ENCODE results near the gene BBS7.

Gene BBS7

DNA sequence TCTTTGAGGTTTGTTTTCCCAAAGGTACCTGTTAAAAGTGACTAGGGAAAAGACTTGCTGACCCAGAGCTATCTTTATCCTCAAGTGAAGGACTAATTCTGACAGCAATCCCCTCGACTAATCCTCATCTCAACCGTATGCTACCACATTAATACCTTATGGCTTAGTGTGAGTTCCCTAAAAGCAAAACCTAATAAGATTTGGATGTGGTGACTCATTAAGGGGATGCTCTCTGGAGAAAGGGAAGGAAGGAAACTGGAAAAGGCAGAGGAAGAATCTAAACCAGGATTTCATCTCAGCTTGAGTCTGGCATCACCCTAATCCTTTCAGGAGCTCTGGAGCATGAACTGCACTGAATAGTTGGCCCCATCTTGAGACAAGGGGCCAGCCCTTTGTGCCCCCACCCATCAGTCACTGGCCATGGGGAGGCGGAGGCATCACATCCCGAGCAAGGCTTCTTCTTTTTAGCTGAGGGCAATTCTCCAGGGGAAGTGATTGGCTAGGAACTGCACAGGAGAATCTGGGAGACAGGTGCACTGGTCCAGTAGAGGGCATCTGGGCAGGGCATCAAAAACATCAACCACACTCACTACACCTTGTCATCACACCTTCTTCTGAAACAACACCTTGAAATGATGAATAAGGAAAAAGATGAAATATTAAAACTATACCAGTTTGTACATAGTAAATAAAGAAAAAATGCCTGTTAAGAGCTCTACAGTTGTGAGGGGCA is 6.9 kb upstream of the BBS7 start:
- no peaks in the 10 kb centered on the region for H3K79me2 ChIP-seq (ENCODE audit: insufficient read depth, low read length)
- H3K9ac ChIP-seq (ENCODE audit: low read length) = no peak overlapping the region
- H3F3A ChIP-seq (ENCODE audit: insufficient read depth, low read length) = no peaks in the 10 kb centered on the region
- no peaks in the 10 kb centered on the region for H3K9me3 ChIP-seq (ENCODE audit: low read length)
- no peaks in the 10 kb centered on the region for H3K27me3 ChIP-seq (ENCODE audit: insufficient read depth, low read length)
- no peak overlapping the region for H3K4me2 ChIP-seq (ENCODE audit: low read length)
- no peaks in the 10 kb centered on the region for H3K9me2 ChIP-seq (ENCODE audit: low read depth, low read length)
- H4K20me1 ChIP-seq (ENCODE audit: insufficient read depth, low read length) = no peaks in the 10 kb centered on the region
- no peak overlapping the region for H2AFZ ChIP-seq (ENCODE audit: low read length)
- no peak overlapping the region for H3K27ac ChIP-seq (ENCODE audit: low read depth, low read length, poor library complexity, severe bottlenecking)
- H3K4me1 ChIP-seq (ENCODE audit: insufficient read depth, low read length, severe bottlenecking) = no peaks in the 10 kb centered on the region
- H3K36me3 ChIP-seq (ENCODE audit: insufficient read depth, low read length) = no peaks in the 10 kb centered on the region
- H3K4me3 ChIP-seq (ENCODE audit: low read depth, low read length, poor library complexity, severe bottlenecking) = no peak overlapping the region
- TF ChIP-seq EZH2 (IDR thresholded peaks at IDR 0.05; ENCODE audit: borderline replicate concordance, low read length) = no peak
- TF ChIP-seq, protein P1, sequence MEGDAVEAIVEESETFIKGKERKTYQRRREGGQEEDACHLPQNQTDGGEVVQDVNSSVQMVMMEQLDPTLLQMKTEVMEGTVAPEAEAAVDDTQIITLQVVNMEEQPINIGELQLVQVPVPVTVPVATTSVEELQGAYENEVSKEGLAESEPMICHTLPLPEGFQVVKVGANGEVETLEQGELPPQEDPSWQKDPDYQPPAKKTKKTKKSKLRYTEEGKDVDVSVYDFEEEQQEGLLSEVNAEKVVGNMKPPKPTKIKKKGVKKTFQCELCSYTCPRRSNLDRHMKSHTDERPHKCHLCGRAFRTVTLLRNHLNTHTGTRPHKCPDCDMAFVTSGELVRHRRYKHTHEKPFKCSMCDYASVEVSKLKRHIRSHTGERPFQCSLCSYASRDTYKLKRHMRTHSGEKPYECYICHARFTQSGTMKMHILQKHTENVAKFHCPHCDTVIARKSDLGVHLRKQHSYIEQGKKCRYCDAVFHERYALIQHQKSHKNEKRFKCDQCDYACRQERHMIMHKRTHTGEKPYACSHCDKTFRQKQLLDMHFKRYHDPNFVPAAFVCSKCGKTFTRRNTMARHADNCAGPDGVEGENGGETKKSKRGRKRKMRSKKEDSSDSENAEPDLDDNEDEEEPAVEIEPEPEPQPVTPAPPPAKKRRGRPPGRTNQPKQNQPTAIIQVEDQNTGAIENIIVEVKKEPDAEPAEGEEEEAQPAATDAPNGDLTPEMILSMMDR (IDR thresholded peaks at IDR 0.05; ENCODE audit: low read length) = no peak

DNA sequence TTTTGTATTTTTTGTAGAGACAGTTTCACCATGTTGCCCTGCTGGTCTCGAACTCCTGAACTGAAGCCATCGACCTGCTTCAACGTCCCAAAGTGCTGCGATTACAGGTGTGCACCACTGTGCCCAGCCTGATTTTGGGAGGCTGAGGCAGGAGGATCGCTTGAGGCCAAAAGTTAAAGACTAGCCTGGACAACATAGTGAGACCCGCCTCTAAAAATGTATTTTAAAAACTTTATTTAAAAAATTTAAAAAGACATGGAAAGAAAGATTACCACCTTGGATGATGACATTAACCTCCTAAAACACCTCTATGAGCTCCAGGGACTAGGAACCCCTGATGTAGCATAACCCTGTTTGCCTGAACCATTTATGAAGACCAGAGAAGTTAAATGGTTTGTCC is 5.8 kb upstream of the BBS7 start:
- H3K4me3 ChIP-seq (ENCODE audit: low read depth, low read length, poor library complexity, severe bottlenecking) = no peak overlapping the region

DNA sequence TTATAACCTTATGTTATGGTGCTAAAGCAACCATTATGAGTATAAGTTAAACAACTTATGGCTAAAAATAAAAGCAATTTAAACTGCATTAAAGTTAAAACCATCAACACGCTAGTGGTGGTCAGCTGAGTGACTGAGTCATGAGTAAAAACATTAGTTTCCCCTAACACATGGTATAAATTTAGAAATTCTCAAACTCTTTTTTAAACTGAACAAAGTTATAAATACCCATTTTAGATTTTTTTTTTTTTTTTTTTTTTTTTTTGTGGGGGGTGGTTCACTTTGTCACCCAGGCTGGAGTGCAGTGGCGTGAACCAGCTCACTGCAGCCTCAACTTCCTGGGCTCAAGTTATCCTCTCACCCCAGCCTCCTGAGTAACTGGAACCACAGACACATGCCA is 5.4 kb upstream of the BBS7 start:
- no peaks in the 10 kb centered on the region for H4K20me1 ChIP-seq (ENCODE audit: insufficient read depth, low read length)
- TF ChIP-seq EZH2 (IDR thresholded peaks at IDR 0.05; ENCODE audit: borderline replicate concordance, low read length) = no peak
- TF ChIP-seq, protein P1 (IDR thresholded peaks at IDR 0.05; ENCODE audit: low read length) = no peak
- H3K9me3 ChIP-seq (ENCODE audit: low read length) = no peaks in the 10 kb centered on the region
- H3K4me2 ChIP-seq (ENCODE audit: low read length) = no peak overlapping the region
- H3K9me2 ChIP-seq (ENCODE audit: low read depth, low read length) = no peaks in the 10 kb centered on the region
- H3K79me2 ChIP-seq (ENCODE audit: insufficient read depth, low read length) = no peaks in the 10 kb centered on the region
- no peak overlapping the region for H3K4me3 ChIP-seq (ENCODE audit: low read depth, low read length, poor library complexity, severe bottlenecking)
- H3K9ac ChIP-seq (ENCODE audit: low read length) = no peak overlapping the region
- H3K4me1 ChIP-seq (ENCODE audit: insufficient read depth, low read length, severe bottlenecking) = peaks cover 3% of the 10 kb centered on the region
- H3F3A ChIP-seq (ENCODE audit: insufficient read depth, low read length) = no peaks in the 10 kb centered on the region
- no peak overlapping the region for H3K27ac ChIP-seq (ENCODE audit: low read depth, low read length, poor library complexity, severe bottlenecking)
- H2AFZ ChIP-seq (ENCODE audit: low read length) = no peak overlapping the region
- no peaks in the 10 kb centered on the region for H3K36me3 ChIP-seq (ENCODE audit: insufficient read depth, low read length)
- no peaks in the 10 kb centered on the region for H3K27me3 ChIP-seq (ENCODE audit: insufficient read depth, low read length)

More for the DNA sequence above, 5.8 kb upstream of the BBS7 start:
- Histone ChIP-seq H2AFZ (ENCODE audit: low read length) (no peak overlapping the region), H3K9me2 (ENCODE audit: low read depth, low read length) (no peaks in the 10 kb centered on the region), H3K79me2 (ENCODE audit: insufficient read depth, low read length) (no peaks in the 10 kb centered on the region), H4K20me1 (ENCODE audit: insufficient read depth, low read length) (no peaks in the 10 kb centered on the region), H3K27ac (ENCODE audit: low read depth, low read length, poor library complexity, severe bottlenecking) (no peak overlapping the region), H3K27me3 (ENCODE audit: insufficient read depth, low read length) (no peaks in the 10 kb centered on the region), H3K9ac (ENCODE audit: low read length) (no peak overlapping the region), H3K4me1 (ENCODE audit: insufficient read depth, low read length, severe bottlenecking) (no peaks in the 10 kb centered on the region), H3K4me2 (ENCODE audit: low read length) (no peak overlapping the region), H3F3A (ENCODE audit: insufficient read depth, low read length) (no peaks in the 10 kb centered on the region), H3K9me3 (ENCODE audit: low read length) (no peaks in the 10 kb centered on the region), H3K36me3 (ENCODE audit: insufficient read depth, low read length) (no peaks in the 10 kb centered on the region)
- no peak for TF ChIP-seq EZH2 (IDR thresholded peaks at IDR 0.05; ENCODE audit: borderline replicate concordance, low read length)
- TF ChIP-seq, protein P1 (IDR thresholded peaks at IDR 0.05; ENCODE audit: low read length) = no peak

All from OCI-LY1 (cell line).